Stimulated activated CD8-positive, alpha-beta memory T cell treated with anti-CD3 and anti-CD28 coated beads, Interleukin-12 subunit alpha, Interleukin-12 subunit beta, amount 100 ng/mL, for 24 hours (primary cell): ENCODE data around the gene TYMP.
"Not testable (repeated sequence)": the region's sequence is repeated elsewhere in the genome, so short reads cannot be mapped to it uniquely, and the experiment has no call there.

Experiments
- DNase-seq: peaks from one replicate; pipeline ENCODE4 v3.0.0-alpha.2; 2020; ENCODE audit errors: extremely low read depth

Gene TYMP

DNA sequence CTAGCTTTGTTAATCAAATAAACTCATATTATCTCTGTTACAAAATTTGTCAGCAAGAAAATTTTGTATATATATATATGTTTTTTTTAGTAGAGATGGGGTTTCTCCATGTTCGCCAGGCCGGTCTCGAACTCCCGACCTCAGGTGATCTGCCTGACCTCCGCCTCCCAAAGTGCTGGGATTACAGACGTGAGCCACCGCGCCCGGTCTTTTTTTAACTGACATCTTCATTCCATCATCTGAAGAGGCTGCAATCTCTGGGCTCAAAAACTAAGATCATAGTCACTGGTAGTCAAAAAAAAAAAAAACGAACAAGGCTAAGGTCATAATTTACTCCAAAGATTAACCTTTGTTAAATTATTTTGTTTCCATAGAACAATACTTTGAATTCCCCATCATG is 10.6 kb upstream of the TYMP start:
- no peak for DNase-seq

- DNase-seq = no peak
Measured at GRCh38 chr22:50537765-50538164, 8.0 kb upstream of the TYMP start.

DNA sequence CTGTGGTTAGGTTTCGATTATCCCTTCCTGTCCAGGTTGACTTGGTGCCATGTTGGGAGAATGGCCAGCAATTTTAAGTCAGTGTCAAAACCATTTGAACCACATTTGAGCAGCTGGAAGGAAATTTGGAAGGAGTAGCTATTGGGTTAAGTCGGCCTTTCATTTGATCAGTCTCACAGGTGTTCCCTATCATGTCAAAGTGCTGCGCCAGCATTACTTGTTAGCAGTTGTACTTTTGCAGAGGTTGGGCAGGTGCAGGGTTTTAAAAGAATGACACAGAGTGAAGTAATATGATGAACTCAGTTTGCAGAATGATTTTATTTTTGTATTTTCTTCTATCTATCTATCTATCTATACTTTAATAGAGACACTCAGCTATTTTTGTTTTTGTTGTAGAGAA is 6.4 kb upstream of the TYMP start:
- no peak for DNase-seq

DNA sequence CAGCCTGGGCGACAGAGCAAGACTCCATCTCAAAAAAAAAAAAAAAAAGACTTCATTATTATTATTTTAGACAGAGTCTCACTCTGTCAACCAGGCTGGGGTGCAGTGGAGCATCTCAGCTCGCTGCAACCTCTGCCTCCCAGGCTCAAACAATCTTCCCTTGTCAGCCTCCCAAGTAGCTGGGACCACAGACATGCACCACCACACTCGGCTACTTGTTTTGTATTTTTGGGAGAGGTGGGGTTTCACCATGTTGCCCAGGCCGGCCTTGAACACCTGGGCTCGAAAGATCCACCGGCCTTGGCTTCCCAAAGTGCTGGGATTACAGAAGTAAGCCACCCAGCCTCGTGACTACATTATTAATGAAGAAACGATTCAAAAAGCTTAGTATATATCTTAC is 5.3 kb upstream of the TYMP start:
- DNase-seq = no peak

GRCh38 chr22:50533856-50534711 is 4.3 kb upstream of the TYMP start:
- not testable (repeated sequence) for DNase-seq

DNA sequence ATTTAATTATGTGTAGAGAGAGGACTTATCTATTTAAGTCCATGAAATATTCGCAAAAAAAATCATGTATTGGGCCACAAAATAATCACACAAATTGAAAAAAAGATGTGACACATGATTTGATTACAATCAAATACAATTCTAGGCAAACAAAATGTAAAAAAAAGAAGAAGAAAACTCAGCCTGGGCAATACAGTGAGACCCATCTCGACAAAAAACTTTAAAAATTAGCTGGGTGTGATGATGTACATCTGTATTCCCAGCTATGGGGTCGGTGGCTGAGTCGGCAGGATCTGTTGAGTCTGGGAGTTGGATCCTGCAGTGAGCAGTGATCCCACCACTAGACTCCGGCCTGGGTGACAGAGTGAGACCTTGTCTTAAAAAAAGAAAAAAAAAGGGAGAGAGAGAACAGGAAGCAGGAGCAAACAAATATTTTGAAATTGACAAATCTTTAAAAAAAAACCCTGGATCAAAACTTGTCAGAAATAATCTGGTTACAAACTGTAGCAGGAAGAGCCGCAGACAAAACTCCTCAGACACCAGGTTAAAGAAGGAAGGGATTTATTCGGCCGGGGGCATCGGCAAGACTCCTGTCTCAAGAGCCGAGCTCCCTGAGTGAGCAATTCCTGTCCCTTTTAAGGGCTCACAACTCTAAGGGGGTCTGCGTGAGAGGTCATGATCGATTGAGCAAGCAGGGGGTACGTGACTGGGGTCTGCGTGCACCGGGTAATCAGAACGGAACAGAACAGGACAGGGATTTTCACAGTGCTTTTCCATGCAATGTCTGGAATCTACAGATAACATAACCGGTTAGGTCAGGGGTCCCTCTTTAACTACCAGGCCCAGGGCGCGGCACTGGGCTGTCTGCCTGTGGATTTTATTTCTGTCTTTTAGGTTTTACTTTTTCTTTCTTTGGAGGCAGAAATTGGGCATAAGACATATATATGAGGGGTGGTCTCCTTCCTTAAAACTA is 3.3 kb upstream of the TYMP start:
- DNase-seq = no peak

DNA sequence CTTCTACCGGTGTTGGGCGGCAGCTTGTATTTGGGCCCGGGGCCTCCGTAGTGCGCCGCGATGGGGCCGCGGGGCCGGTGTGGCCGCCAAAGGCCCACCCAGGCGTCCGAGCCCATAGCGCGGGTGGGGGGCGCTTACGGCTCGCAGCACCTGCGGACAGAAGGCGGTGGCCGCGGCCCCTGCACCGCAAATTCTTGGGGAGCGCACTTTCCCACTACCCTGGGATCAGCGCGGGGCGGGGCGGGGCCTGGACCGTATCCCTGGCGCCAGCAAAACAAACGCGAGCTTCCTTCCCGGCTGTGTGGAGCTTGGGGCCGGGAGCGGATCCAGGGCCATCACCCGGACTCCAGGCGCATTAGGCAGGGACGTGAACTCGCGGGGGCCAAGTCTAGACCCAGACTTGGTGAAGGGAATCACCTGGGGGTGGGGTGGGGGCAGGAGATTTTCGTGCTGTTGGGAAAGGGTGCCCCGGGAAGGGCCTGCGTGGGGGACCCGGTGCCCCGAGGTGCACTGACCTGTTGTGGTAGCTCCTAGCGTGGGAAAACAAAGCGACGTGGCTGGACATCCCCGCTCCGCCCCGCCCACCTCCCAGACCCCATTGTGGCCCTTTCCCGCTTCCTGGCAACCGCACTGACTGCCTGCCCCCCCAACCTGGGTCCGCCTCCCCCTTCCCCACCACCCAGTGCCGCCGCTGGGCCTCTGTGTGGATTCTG is 2.3 kb upstream of the TYMP start:
- no peak for DNase-seq

- DNase-seq = no peak
Measured at GRCh38 chr22:50531546-50531961, 1.7 kb upstream of the TYMP start.

- DNase-seq = peak; percentile 71
Measured at GRCh38 chr22:50530877-50531545, 1.2 kb upstream of the TYMP start.

DNA sequence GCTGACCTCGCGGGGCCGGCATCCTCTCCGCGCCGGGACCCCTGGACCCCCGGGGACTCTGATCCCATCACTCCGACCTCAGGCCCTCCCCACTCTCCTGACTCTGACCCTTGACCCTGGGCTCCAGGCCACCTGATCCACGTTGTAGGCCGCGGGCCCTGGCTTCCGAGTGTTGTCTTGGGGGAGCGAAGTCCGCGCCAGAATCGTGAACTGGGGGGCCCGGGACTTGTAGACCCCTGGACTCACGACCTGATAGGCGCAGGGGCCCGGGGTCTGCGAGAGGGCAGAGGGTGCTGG is 716 bp upstream of the TYMP start:
- DNase-seq = no peak

- DNase-seq = no peak
Measured at GRCh38 chr22:50529416-50529896, 356 bp downstream of the TYMP start.

DNA sequence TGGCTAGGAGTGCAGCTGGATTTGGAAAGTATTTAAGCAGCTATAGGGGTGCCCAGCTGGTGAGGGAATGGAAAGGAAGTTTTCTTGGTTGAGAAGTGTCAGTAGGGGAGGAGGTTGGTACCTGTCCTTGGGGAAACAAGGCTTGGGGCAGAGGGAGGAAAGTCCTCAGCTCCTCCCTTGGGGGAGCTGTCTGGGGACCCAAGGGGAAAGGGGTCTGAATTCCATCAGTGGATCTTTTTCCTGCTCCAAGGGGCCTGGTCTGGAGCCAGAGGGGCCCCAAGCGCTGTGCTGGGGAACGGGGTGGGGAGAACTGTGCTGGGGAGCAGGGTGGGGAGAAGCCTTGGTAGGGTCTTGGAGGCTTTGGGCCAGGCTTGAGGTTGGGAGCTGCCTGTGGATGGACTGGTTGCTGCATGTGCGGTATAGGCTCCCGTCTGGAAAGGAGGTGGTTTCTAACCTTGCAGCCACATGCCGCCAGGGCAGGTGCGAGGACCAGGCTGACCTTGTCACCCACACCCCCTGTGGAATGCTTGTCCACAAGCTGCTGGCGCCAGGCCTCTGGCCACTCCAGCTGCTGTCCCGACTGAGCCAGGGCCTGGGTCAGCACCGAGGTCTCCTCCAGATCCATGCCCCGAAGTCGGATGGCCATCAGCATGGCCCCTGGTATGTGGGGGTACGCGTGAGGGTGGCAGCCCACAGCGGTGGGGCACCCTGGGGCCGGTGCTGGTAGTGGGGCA is 963 bp downstream of the TYMP start:
- DNase-seq = no peak

GRCh38 chr22:50527921-50528681 is 1.7 kb downstream of the TYMP start:
- DNase-seq = no peak

DNA sequence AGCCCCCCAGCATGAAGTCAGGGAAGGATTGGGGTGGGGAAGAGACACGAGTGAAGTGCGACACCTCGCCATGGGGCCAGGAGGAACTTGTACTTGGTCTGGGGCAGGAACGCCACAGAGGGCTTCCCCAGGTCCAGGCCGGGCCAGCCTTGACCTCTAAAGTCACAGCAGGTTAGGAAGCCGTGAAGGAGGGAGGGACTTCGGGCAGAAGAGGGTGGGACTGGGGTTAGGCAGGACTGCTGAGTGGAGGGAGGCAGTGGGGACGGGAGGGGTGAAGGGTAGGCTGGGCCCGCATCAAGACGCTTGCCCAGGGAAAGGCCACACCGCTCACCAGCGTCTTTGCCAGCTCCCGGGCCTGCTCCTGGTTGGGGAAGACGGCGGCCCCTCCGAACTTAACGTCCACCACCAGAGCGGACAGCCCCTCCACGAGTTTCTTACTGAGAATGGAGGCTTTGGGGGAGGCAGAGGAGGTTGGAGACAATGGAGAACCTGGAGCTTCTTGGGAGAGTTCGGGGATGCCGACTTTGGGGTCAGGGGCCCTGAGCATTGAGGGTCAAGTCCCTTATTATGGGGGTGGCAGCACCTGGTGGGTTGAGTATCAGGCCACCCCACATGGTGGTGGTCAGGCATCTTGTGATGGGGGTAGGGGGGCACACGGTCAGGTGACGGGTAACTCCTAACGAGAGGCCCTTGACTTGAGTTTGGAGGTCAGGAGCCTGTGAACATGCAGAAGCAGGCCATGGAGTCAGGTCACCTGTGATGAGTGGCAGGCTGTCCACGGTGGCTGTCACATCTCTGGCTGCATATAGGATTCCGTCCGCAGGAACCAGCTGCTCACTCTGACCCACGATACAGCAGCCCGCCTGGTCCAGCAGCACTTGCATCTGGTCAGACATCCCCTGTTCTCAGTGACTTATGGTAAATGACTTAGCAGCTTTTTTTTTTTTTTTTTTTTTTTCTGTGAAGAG is 2.7 kb downstream of the TYMP start:
- no peak for DNase-seq

GRCh38 chr22:50526108-50526833 is 3.5 kb downstream of the TYMP start:
- DNase-seq = peak; percentile 64

DNA sequence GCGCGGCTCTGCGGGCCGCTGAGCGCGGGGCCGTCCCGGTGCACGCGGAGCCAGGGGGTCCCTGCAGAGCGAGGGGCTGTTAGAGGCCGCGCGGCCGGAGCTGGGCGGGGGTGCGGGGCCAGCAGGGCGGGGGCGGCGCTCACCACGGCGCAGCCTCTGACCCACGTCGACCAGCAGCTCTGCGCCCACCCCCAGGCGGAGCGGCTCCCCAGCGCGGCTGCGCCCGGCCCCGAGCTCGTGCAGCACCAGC is 4.0 kb downstream of the TYMP start:
- no peak for DNase-seq

GRCh38 chr22:50525104-50525857 is 4.5 kb downstream of the TYMP start, which contains the start of gene SCO2:
TSS of gene SCO2 (minus strand) at chr22:50525598. CDS start at chr22:50524411, 1,187 bp downstream.
- peak; percentile 94 for DNase-seq

- no peak for DNase-seq
Measured at GRCh38 chr22:50524676-50525103, 5.1 kb downstream of the TYMP start.
